ENCODE measurements around the gene DCLK1. TPM values are rescaled to one million over a fixed set of nuclear protein-coding genes. Genes with fewer than 3 reads are reported as not detected.
A peak's percentile ranks its signal among the peaks of the same experiment; 100 is the strongest.

DCLK1 gene
- total RNA-seq, 1 donor from 2014 or later, result 7.9 TPM

DNA sequence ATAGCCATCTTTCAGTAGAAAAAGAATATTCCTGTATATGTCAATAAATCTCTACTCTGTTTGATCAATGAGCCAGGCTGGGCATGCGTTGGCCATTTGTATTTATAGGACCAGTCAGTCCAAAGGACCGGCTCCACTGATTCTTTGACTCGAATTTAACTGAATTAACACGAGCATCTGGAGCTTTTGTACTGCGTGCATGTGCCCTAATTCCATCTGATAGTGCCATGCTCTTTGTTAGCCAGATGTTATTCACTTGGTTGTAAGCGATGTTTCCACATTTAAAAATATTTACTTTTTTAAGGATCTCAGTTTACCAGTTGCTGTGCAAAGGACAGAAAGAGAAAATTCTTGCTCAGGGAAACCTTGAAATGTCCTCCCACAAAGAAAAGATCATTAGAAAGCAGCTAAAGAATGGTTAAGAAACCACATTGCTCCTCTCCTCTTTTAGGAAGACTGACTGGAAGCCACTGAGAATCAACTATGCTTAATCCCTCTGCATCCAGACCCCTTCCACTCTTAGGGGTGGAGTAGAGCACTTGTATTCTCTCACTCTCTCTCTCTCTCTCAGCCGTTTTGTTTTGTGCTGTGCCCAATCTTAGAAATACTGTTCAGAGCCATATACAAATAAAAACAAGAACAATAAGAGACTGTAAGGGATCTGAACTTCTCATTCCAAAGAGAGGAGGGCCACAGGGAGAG is 165.8 kb downstream of the DCLK1 start:
- TF ChIP-seq, protein P1, sequence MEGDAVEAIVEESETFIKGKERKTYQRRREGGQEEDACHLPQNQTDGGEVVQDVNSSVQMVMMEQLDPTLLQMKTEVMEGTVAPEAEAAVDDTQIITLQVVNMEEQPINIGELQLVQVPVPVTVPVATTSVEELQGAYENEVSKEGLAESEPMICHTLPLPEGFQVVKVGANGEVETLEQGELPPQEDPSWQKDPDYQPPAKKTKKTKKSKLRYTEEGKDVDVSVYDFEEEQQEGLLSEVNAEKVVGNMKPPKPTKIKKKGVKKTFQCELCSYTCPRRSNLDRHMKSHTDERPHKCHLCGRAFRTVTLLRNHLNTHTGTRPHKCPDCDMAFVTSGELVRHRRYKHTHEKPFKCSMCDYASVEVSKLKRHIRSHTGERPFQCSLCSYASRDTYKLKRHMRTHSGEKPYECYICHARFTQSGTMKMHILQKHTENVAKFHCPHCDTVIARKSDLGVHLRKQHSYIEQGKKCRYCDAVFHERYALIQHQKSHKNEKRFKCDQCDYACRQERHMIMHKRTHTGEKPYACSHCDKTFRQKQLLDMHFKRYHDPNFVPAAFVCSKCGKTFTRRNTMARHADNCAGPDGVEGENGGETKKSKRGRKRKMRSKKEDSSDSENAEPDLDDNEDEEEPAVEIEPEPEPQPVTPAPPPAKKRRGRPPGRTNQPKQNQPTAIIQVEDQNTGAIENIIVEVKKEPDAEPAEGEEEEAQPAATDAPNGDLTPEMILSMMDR (IDR thresholded peaks at IDR 0.05), result no peak
- peaks cover 4% of the 10 kb centered on the region for H3K36me3 Mint-ChIP-seq (ENCODE audit: low read depth)
- DNase-seq (ENCODE audit: low spot score), result no peak
- H3K9me3 Mint-ChIP-seq (ENCODE audit: low read depth), result peaks cover 11% of the 10 kb centered on the region
- no peak overlapping the region for H3K27ac Mint-ChIP-seq (ENCODE audit: unreplicated experiment)
- no peak overlapping the region for H3K4me3 Mint-ChIP-seq (ENCODE audit: unreplicated experiment)
- H3K4me1 Mint-ChIP-seq (ENCODE audit: low read depth), result peaks cover 26% of the 10 kb centered on the region
- no peaks in the 10 kb centered on the region for H3K27me3 Mint-ChIP-seq (ENCODE audit: low read depth)

DNA sequence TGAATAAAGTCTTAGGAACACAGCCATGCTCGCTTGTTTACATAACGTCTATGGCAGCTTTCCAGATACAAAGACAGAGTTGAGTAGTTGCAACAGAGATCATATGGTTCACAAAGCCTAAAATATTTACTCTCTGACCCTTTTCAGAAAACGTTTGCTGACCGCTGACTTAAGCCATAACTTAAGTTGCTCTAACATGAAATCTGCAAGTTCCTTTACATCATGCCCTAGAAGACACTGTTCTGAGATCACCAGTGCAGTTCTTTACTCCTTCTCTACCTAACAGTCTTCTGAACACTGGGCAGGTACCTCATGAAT is 166.4 kb downstream of the DCLK1 start:
- Mint-ChIP-seq H3K4me1 (ENCODE audit: low read depth) (peaks cover 30% of the 10 kb centered on the region), H3K27ac (ENCODE audit: unreplicated experiment) (no peak overlapping the region), H3K9me3 (ENCODE audit: low read depth) (peaks cover 11% of the 10 kb centered on the region), H3K27me3 (ENCODE audit: low read depth) (no peaks in the 10 kb centered on the region), H3K4me3 (ENCODE audit: unreplicated experiment) (no peak overlapping the region), H3K36me3 (ENCODE audit: low read depth) (peaks cover 4% of the 10 kb centered on the region)
- TF ChIP-seq, protein P1 (IDR thresholded peaks at IDR 0.05), result no peak
- no peak for DNase-seq (ENCODE audit: low spot score)

DNA sequence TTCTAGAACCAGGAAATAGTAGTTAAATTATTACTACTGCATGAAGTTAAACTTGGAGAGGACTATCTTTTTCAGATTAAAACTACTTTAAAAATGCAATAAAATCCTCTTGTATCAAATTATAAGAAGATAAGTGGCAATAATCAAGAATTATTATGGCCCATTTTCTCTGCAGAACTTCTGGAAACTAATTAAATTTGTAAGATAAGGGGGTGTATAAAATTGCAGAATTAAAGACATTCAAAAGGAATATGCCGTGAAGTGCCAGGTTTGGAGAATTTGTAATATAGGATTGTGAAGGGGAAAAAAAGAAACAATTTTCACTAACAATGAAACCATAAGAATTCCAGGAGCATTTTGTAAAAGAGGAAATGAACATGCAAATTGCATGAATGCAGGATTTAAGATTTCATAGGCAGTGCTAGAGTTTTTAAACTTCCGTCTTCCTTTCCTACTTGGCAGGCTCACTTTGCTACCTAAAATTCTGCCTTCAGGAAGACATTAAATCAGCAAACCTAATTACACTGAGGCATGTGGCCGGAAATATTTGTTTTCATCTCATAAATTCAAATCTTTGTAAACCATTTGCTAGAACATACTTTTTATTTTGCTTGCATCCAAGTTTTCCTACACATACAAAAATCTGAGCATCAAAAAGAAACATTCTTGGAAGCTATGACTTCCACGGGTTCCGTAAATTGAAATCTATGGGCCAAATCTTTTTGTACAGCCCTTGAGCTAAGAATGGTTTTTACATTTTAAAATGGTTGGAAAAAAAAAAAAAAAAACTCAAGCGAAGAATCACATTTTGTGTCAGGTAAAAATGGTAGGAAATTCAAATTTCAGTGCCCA is 166.9 kb downstream of the DCLK1 start:
- Mint-ChIP-seq H3K4me1 (ENCODE audit: low read depth) (peaks cover 36% of the 10 kb centered on the region), H3K36me3 (ENCODE audit: low read depth) (peaks cover 3% of the 10 kb centered on the region), H3K4me3 (ENCODE audit: unreplicated experiment) (no peak overlapping the region), H3K27me3 (ENCODE audit: low read depth) (no peaks in the 10 kb centered on the region), H3K9me3 (ENCODE audit: low read depth) (peaks cover 6% of the 10 kb centered on the region), H3K27ac (ENCODE audit: unreplicated experiment) (no peak overlapping the region)
- DNase-seq (ENCODE audit: low spot score), result no peak
- TF ChIP-seq, protein P1 (IDR thresholded peaks at IDR 0.05), result no peak

DNA sequence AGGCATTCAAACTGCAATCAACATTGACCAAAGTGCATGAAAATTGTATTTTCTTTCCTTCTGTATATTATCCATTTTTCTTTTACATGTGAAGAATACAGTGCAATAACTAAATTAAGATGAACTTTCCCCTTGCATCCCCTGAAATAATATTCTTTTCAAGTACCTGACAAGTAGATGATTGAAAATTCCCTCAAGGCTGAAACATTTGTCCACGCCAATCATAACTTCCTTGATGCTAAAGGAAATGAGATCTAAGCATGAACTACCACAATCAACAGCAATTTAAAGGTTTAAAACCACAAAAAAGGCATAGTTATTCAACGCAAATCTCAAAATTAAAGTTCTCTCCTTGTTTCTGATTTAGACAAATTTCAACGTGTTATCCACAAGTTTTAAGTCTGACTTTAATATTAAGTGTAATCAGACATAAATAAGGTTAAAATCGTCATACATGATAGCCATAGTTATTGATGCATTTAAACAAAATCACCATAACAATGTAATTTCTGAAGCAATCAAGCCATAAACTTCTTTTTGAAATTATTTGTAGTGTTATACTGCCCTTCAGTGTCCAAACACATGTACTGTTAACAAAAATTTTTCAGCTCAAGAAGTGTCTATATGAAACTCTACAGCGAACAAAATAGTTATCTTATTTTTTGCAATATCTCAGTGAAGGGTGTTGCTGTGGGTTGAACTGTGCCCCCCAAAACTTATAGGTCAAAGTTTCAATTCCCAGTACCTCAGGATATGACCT is 169.5 kb downstream of the DCLK1 start:
- H3K4me1 Mint-ChIP-seq (ENCODE audit: low read depth), result peaks cover 38% of the 10 kb centered on the region
- H3K36me3 Mint-ChIP-seq (ENCODE audit: low read depth), result no peaks in the 10 kb centered on the region
- DNase-seq (ENCODE audit: low spot score), result no peak
- H3K4me3 Mint-ChIP-seq (ENCODE audit: unreplicated experiment), result no peak overlapping the region
- no peak overlapping the region for H3K27ac Mint-ChIP-seq (ENCODE audit: unreplicated experiment)
- TF ChIP-seq, protein P1 (IDR thresholded peaks at IDR 0.05), result peak; percentile 85
- H3K27me3 Mint-ChIP-seq (ENCODE audit: low read depth), result no peaks in the 10 kb centered on the region
- H3K9me3 Mint-ChIP-seq (ENCODE audit: low read depth), result no peaks in the 10 kb centered on the region

DNA sequence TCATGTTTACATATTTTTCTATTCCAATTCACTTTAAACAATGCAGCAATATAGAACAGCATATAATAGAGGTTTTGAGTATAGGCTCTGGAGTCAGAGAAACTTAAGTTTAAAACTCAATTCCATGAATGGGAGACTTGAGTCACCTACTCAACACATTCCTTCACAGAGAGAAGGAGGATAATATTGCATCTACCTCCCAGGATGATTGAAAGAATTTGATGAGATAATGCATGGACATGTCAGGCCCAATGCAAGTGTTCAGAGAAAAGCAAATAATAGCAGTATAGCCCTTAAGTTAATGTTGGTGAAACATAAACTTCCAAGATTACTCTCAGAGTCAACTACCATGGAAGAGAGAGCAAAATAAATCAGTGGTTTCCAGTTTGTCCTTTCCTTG is 170.2 kb downstream of the DCLK1 start:
- Mint-ChIP-seq H3K27me3 (ENCODE audit: low read depth) (no peaks in the 10 kb centered on the region), H3K9me3 (ENCODE audit: low read depth) (no peaks in the 10 kb centered on the region), H3K36me3 (ENCODE audit: low read depth) (no peaks in the 10 kb centered on the region), H3K4me3 (ENCODE audit: unreplicated experiment) (no peak overlapping the region), H3K27ac (ENCODE audit: unreplicated experiment) (peak overlapping the region; percentile 32), H3K4me1 (ENCODE audit: low read depth) (peaks cover 38% of the 10 kb centered on the region)
- DNase-seq (ENCODE audit: low spot score), result no peak
- TF ChIP-seq, protein P1 (IDR thresholded peaks at IDR 0.05), result no peak
